Endothelial cell of umbilical vein (primary cell): ENCODE measurements around the gene ARHGEF10L. TPM values are rescaled to one million over a fixed set of nuclear protein-coding genes. Genes with fewer than 3 reads are reported as not detected.

Experiments used
- BruUV-seq: library from RNA; stranded (reverse); fragments of 400-500 nt; replicated peaks from 2 replicates; lab custom pipeline; 2021; lab: Mats Ljungman, UMichigan
- CTCF ChIA-PET: fragments of 300-600, 350-600 bp; sonication (Branson Sonifier 250); formaldehyde crosslinking; loops from one replicate; lab custom pipeline; 2021; ENCODE audit warnings: antibody characterized with exemption, inconsistent platforms; lab: Charles Lee
- POLR2A ChIA-PET: fragments of 300-600, 350-600 bp; sonication (Branson Sonifier 250); formaldehyde crosslinking; loops from one replicate; lab custom pipeline; 2021; ENCODE audit warnings: antibody characterized with exemption, inconsistent platforms; lab: Charles Lee
- DNase-seq: peaks from one replicate; pipeline ENCODE4 v3.0.0-alpha.2; 2011; ENCODE audit warnings: low read depth, low spot score
- FAIRE-seq: peaks from 2 replicates; lab custom pipeline; 2011; peaks lifted over from hg19 to GRCh38; lab: Jason Lieb, UNC
- H2AFZ ChIP-seq: 2 replicates; pipeline ENCODE4 v1.6.0; 2012; ENCODE audit warnings: low read depth, low read length, control low read depth, inconsistent platforms
- H3K27ac ChIP-seq: 2 replicates; pipeline ENCODE4 v1.5.1; 2011; ENCODE audit warnings: low read depth, mild to moderate bottlenecking, control low read depth, low read length, moderate library complexity; ENCODE audit not compliant: insufficient read depth
- H3K27me3 ChIP-seq, 2 experiments: 2 replicates each; pipeline versions ENCODE4 v1.6.0 to v1.6.1; 2011; ENCODE audit warnings: low read length in 2 of 2, mixed read lengths in 1 of 2; ENCODE audit not compliant: control insufficient read depth in 2 of 2, insufficient read depth in 2 of 2
- H3K36me3 ChIP-seq, 2 experiments: 2 replicates in 1 of 2; 3 replicates in 1 of 2; pipeline ENCODE4 v1.5.1; 2011; ENCODE audit warnings: low read length in 2 of 2, mild to moderate bottlenecking in 1 of 2, moderate library complexity in 1 of 2; ENCODE audit not compliant: control insufficient read depth in 2 of 2, insufficient read depth in 2 of 2; ENCODE audit errors: extremely low read depth in 1 of 2
- H3K4me1 ChIP-seq: 3 replicates; pipeline ENCODE4 v1.5.1; 2011; ENCODE audit warnings: mild to moderate bottlenecking, low read length; ENCODE audit not compliant: control insufficient read depth, insufficient read depth; ENCODE audit errors: extremely low read depth
- H3K4me2 ChIP-seq: 2 replicates; pipeline ENCODE4 v1.6.1; 2011; ENCODE audit warnings: low read length, control low read depth, mixed read lengths; ENCODE audit not compliant: insufficient read depth
- H3K4me3 ChIP-seq, 3 experiments: fragments of 200-600 bp in 1 of 3; sonication (generic), shearing (Covaris generic) in 1 of 3; replicated peaks in 1 of 3; 2 replicates each; pipeline ENCODE4 v1.5.1; 2011 to 2016; ENCODE audit warnings: control low read depth in 3 of 3, low read length in 3 of 3, mild to moderate bottlenecking in 2 of 3, inconsistent platforms in 1 of 3, low read depth in 1 of 3, moderate library complexity in 1 of 3; ENCODE audit not compliant: insufficient read depth in 1 of 3
- H3K79me2 ChIP-seq: 2 replicates; pipeline ENCODE4 v1.6.0; 2012; ENCODE audit warnings: low read length, inconsistent platforms; ENCODE audit not compliant: control insufficient read depth, insufficient read depth
- H3K9ac ChIP-seq: replicated peaks from 2 replicates; pipeline ENCODE3; 2011; ENCODE audit warnings: low read length, control low read depth; ENCODE audit not compliant: insufficient read depth; ENCODE audit errors: extremely low read depth
- H3K9me1 ChIP-seq: replicated peaks from 3 replicates; pipeline ENCODE4 v1.6.0; 2011; ENCODE audit warnings: mild to moderate bottlenecking, low read length; ENCODE audit not compliant: control insufficient read depth, insufficient read depth; ENCODE audit errors: extremely low read depth
- H3K9me3 ChIP-seq: replicated peaks from 2 replicates; pipeline ENCODE4 v1.5.1; 2012; ENCODE audit warnings: low read length, inconsistent platforms; ENCODE audit not compliant: control insufficient read depth, insufficient read depth
- H4K20me1 ChIP-seq: replicated peaks from 2 replicates; pipeline ENCODE3; 2011; ENCODE audit warnings: mild to moderate bottlenecking, low read length; ENCODE audit not compliant: control insufficient read depth, insufficient read depth; ENCODE audit errors: extremely low read depth
- CTCF ChIP-seq, 2 donors: IDR thresholded peaks; 1 replicate in 1 of 2; 2 replicates in 1 of 2; pipeline ENCODE4 v1.5.1; 2011; ENCODE audit warnings: low read length in 2 of 2, mild to moderate bottlenecking in 2 of 2, moderate library complexity in 2 of 2, control low read depth in 1 of 2, inconsistent platforms in 1 of 2, low read depth in 1 of 2; ENCODE audit not compliant: insufficient read depth in 1 of 2; ENCODE audit errors: extremely low read depth in 1 of 2
- EZH2 ChIP-seq: IDR thresholded peaks from 2 replicates; pipeline ENCODE4 v1.6.1; 2012; ENCODE audit warnings: borderline replicate concordance, low read depth, mild to moderate bottlenecking, moderate library complexity, low read length, inconsistent platforms; ENCODE audit not compliant: severe bottlenecking
- FOS ChIP-seq: IDR thresholded peaks from 2 replicates; pipeline ENCODE4 v1.6.1; 2011; ENCODE audit warnings: mild to moderate bottlenecking, low read length, moderate library complexity, borderline replicate concordance; ENCODE audit not compliant: insufficient read depth
- GATA2 ChIP-seq: IDR thresholded peaks from 2 replicates; pipeline ENCODE4 v1.7.0; 2011; ENCODE audit warnings: low read depth, mild to moderate bottlenecking, moderate library complexity, mixed read lengths, low read length; ENCODE audit not compliant: insufficient read length, insufficient read depth
- JUN ChIP-seq: IDR thresholded peaks from 2 replicates; pipeline ENCODE4 v1.6.1; 2011; ENCODE audit warnings: borderline replicate concordance, low read depth; ENCODE audit not compliant: insufficient read length, insufficient read depth
- MYC ChIP-seq: IDR thresholded peaks from one replicate; pipeline ENCODE4 v1.6.1; 2011; ENCODE audit warnings: mild to moderate bottlenecking, low read depth, low read length
- POLR2A ChIP-seq: IDR thresholded peaks from 2 replicates; pipeline ENCODE4 v1.6.1; 2012; ENCODE audit warnings: low read depth, mild to moderate bottlenecking, control low read depth, low read length
- POLR2AphosphoS5 ChIP-seq: IDR thresholded peaks from 2 replicates; pipeline ENCODE4 v1.6.1; 2012; ENCODE audit warnings: low read depth, mild to moderate bottlenecking, control low read depth, low read length, moderate library complexity; ENCODE audit not compliant: insufficient read depth
- dilution Hi-C: fragments of 300-500 bp; cut with MboI; formaldehyde crosslinking; loops from one replicate; pipeline ENCODE4 v1.15.0; 2019; ENCODE audit warnings: low sequenced_read_pairs; ENCODE audit not compliant: extremely low pct_ligation_motif_present
- intact Hi-C: fragments of 100-400 bp; cut with micrococcal nuclease; formaldehyde crosslinking; loops from one replicate; pipeline ENCODE4 v1.10.0; 2022
- polyA plus RNA-seq, 4 experiments: library from polyadenylated mRNA; depleted of rRNA in 3 of 4; stranded (reverse) in 3 of 4; unstranded in 1 of 4; fragments of >200 nt; gene quantifications; 2 replicates each; pipeline versions ENCODE4 v1.2.1 to v1.2.3, GENCODE V29; 2011 to 2012; ENCODE audit warnings: missing spikeins in 1 of 4
- total RNA-seq: library from RNA; stranded (reverse); gene quantifications from 2 replicates; pipeline ENCODE4 v1.2.3, GENCODE V29; 2021
- TF ChIP-seq, protein P1 (sequence below): IDR thresholded peaks from 2 replicates; pipeline ENCODE4 v1.6.1; 2011; ENCODE audit not compliant: insufficient read depth, insufficient read length

The ARHGEF10L gene
- total and polyA plus RNA-seq, 2 donors (not counting 3 experiments of a cell fraction or from before 2014, with no cell fraction given) = 1.9 to 5.2 TPM

GRCh38 chr1:17610085-17610484, 70.6 kb downstream of the ARHGEF10L start:
- no peaks in the 10 kb centered on the region for H3K79me2 ChIP-seq
- no peak overlapping the region for H3K4me3 ChIP-seq
- intact Hi-C loops = no loop called here
- no peak overlapping the region for H3K27ac ChIP-seq
- dilution Hi-C loops = no loop called here
- no peak overlapping the region for H3K9ac ChIP-seq
- DNase-seq (no peak), FAIRE-seq (no peak)
- no peak overlapping the region for H3K4me2 ChIP-seq
- no peaks in the 10 kb centered on the region for H3K4me1 ChIP-seq
- H4K20me1 ChIP-seq = no peaks in the 10 kb centered on the region
- BruUV-seq = no TSS peak
- no peaks in the 10 kb centered on the region for H3K9me3 ChIP-seq
- TF ChIP-seq, protein P1, sequence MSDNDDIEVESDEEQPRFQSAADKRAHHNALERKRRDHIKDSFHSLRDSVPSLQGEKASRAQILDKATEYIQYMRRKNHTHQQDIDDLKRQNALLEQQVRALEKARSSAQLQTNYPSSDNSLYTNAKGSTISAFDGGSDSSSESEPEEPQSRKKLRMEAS = no peak
- no peak for TF ChIP-seq FOS
- no peak for TF ChIP-seq CTCF (IDR thresholded peaks at IDR 0.05; ENCODE audit: extremely low read depth in 1 of 2, insufficient read depth in 1 of 2, low read depth in 1 of 2, low read length in 2 of 2)
- TF ChIP-seq JUN = no peak
- TF ChIP-seq POLR2A = no peak
- no peaks in the 10 kb centered on the region for H3K9me1 ChIP-seq
- H3K36me3 ChIP-seq = no peaks in the 10 kb centered on the region
- ChIA-PET CTCF (interaction anchor here (1.1 to 5.9 kb wide), 3 partner anchors 107 to 123 kb away, joined by 3 to 136 read pairs (median 13); no protein-coding TSS in a partner anchor), POLR2A (no interaction called here)
- H3K27me3 ChIP-seq = no peaks in the 10 kb centered on the region
- no peak overlapping the region for H2AFZ ChIP-seq

GRCh38 chr1:17610713-17611112, 71.2 kb downstream of the ARHGEF10L start:
- Histone ChIP-seq H3K27me3 (no peaks in the 10 kb centered on the region), H4K20me1 (no peaks in the 10 kb centered on the region), H3K4me2 (no peak overlapping the region), H3K4me1 (no peaks in the 10 kb centered on the region), H3K4me3 (no peak overlapping the region), H3K9me1 (no peaks in the 10 kb centered on the region), H3K9ac (no peak overlapping the region), H2AFZ (no peak overlapping the region), H3K9me3 (no peaks in the 10 kb centered on the region), H3K27ac (no peak overlapping the region), H3K36me3 (no peaks in the 10 kb centered on the region), H3K79me2 (no peaks in the 10 kb centered on the region)
- ChIA-PET CTCF (interaction anchor here (1.1 to 3.3 kb wide), 3 partner anchors 108 to 124 kb away, joined by 3 to 20 read pairs (median 13); no protein-coding TSS in a partner anchor), POLR2A (no interaction called here)
- FAIRE-seq (no peak), DNase-seq (no peak)
- intact Hi-C loops = no loop called here
- TF ChIP-seq POLR2AphosphoS5 (no peak), EZH2 (no peak), CTCF (IDR thresholded peaks at IDR 0.05; ENCODE audit: extremely low read depth in 1 of 2, insufficient read depth in 1 of 2, low read depth in 1 of 2, low read length in 2 of 2) (no peak), MYC (no peak), POLR2A (no peak), FOS (no peak), GATA2 (no peak), JUN (no peak)
- TF ChIP-seq, protein P1 = no peak
- dilution Hi-C loops = no loop called here
- BruUV-seq = no TSS peak
